Measurements from ENCODE around the gene C5orf22.

DNA sequence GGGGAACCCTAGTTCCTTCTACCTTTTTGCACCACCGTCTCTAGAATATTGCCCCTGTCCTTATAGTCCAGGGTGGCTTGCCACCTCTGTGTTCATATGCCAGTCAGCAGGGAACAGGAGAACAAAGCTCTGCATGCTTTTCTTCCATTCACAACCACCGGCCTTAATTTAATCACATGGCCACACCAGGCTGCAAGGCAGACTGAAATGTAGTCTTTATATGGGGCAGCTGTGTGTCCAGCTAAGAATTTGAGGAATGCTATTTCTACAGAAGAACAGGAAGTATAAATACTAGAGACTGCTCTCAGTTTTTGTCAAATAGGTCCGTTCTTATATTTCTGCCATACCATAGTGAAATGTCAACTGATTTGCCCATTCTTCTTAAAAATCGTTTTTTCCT is 5.8 kb downstream of the C5orf22 start:
- TF ChIP-seq CTCF (conservative IDR thresholded peaks at IDR 0.05; ENCODE audit: low read length) (no peak), EZH2phosphoT487 (IDR thresholded peaks at IDR 0.05; ENCODE audit: borderline replicate concordance) (no peak)
